Peyer's patch (tissue), 4 donors: Measurements from ENCODE around the gene SCUBE1.

Source experiments
- POLR2A ChIP-seq, 2 donors: fragments of 450-650 bp; IDR thresholded peaks; one replicate each; pipeline ENCODE4 v1.5.1; 2017; ENCODE audit warnings: antibody characterized with exemption in 2 of 2, mild to moderate bottlenecking in 2 of 2, moderate library complexity in 2 of 2
- TF ChIP-seq, protein P1 (sequence below), 6 experiments: fragments of 450-650 bp in 4 of 6; fragments of 200-600 bp in 2 of 6; sonication (generic) in 1 of 6; IDR thresholded peaks; one replicate each; pipeline ENCODE4 v1.5.1; 2017 to 2019; ENCODE audit warnings: antibody characterized with exemption in 6 of 6, mild to moderate bottlenecking in 3 of 6, moderate library complexity in 1 of 6

GRCh38 chr22:43158778-43159483 lies 184.2 kb downstream of the SCUBE1 start:
- TF ChIP-seq, protein P1, sequence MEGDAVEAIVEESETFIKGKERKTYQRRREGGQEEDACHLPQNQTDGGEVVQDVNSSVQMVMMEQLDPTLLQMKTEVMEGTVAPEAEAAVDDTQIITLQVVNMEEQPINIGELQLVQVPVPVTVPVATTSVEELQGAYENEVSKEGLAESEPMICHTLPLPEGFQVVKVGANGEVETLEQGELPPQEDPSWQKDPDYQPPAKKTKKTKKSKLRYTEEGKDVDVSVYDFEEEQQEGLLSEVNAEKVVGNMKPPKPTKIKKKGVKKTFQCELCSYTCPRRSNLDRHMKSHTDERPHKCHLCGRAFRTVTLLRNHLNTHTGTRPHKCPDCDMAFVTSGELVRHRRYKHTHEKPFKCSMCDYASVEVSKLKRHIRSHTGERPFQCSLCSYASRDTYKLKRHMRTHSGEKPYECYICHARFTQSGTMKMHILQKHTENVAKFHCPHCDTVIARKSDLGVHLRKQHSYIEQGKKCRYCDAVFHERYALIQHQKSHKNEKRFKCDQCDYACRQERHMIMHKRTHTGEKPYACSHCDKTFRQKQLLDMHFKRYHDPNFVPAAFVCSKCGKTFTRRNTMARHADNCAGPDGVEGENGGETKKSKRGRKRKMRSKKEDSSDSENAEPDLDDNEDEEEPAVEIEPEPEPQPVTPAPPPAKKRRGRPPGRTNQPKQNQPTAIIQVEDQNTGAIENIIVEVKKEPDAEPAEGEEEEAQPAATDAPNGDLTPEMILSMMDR (IDR thresholded peaks at IDR 0.05): no peak
- TF ChIP-seq POLR2A (IDR thresholded peaks at IDR 0.05): no peak
